Endothelial cell of umbilical vein (primary cell): ENCODE results near the gene TBCD. TPM values are rescaled to one million over a fixed set of nuclear protein-coding genes. Genes with fewer than 3 reads are reported as not detected.

Source experiments
- BruUV-seq: library from RNA; stranded (reverse); fragments of 400-500 nt; replicated peaks from 2 replicates; lab custom pipeline; 2021; lab: Mats Ljungman, UMichigan
- CTCF ChIA-PET: fragments of 300-600, 350-600 bp; sonication (Branson Sonifier 250); formaldehyde crosslinking; loops from one replicate; lab custom pipeline; 2021; ENCODE audit warnings: antibody characterized with exemption, inconsistent platforms; lab: Charles Lee
- POLR2A ChIA-PET: fragments of 300-600, 350-600 bp; sonication (Branson Sonifier 250); formaldehyde crosslinking; loops from one replicate; lab custom pipeline; 2021; ENCODE audit warnings: antibody characterized with exemption, inconsistent platforms; lab: Charles Lee
- DNase-seq: peaks from one replicate; pipeline ENCODE4 v3.0.0-alpha.2; 2011; ENCODE audit warnings: low read depth, low spot score
- FAIRE-seq: peaks from 2 replicates; lab custom pipeline; 2011; peaks lifted over from hg19 to GRCh38; lab: Jason Lieb, UNC
- H2AFZ ChIP-seq: 2 replicates; pipeline ENCODE4 v1.6.0; 2012; ENCODE audit warnings: low read depth, low read length, control low read depth, inconsistent platforms
- H3K27ac ChIP-seq: 2 replicates; pipeline ENCODE4 v1.5.1; 2011; ENCODE audit warnings: low read depth, mild to moderate bottlenecking, control low read depth, low read length, moderate library complexity; ENCODE audit not compliant: insufficient read depth
- H3K27me3 ChIP-seq, 2 experiments: 2 replicates each; pipeline versions ENCODE4 v1.6.0 to v1.6.1; 2011; ENCODE audit warnings: low read length in 2 of 2, mixed read lengths in 1 of 2; ENCODE audit not compliant: control insufficient read depth in 2 of 2, insufficient read depth in 2 of 2
- H3K36me3 ChIP-seq, 2 experiments: 2 replicates in 1 of 2; 3 replicates in 1 of 2; pipeline ENCODE4 v1.5.1; 2011; ENCODE audit warnings: low read length in 2 of 2, mild to moderate bottlenecking in 1 of 2, moderate library complexity in 1 of 2; ENCODE audit not compliant: control insufficient read depth in 2 of 2, insufficient read depth in 2 of 2; ENCODE audit errors: extremely low read depth in 1 of 2
- H3K4me1 ChIP-seq: 3 replicates; pipeline ENCODE4 v1.5.1; 2011; ENCODE audit warnings: mild to moderate bottlenecking, low read length; ENCODE audit not compliant: control insufficient read depth, insufficient read depth; ENCODE audit errors: extremely low read depth
- H3K4me2 ChIP-seq: 2 replicates; pipeline ENCODE4 v1.6.1; 2011; ENCODE audit warnings: low read length, control low read depth, mixed read lengths; ENCODE audit not compliant: insufficient read depth
- H3K4me3 ChIP-seq, 3 experiments: fragments of 200-600 bp in 1 of 3; sonication (generic), shearing (Covaris generic) in 1 of 3; replicated peaks in 1 of 3; 2 replicates each; pipeline ENCODE4 v1.5.1; 2011 to 2016; ENCODE audit warnings: control low read depth in 3 of 3, low read length in 3 of 3, mild to moderate bottlenecking in 2 of 3, inconsistent platforms in 1 of 3, low read depth in 1 of 3, moderate library complexity in 1 of 3; ENCODE audit not compliant: insufficient read depth in 1 of 3
- H3K79me2 ChIP-seq: 2 replicates; pipeline ENCODE4 v1.6.0; 2012; ENCODE audit warnings: low read length, inconsistent platforms; ENCODE audit not compliant: control insufficient read depth, insufficient read depth
- H3K9ac ChIP-seq: replicated peaks from 2 replicates; pipeline ENCODE3; 2011; ENCODE audit warnings: low read length, control low read depth; ENCODE audit not compliant: insufficient read depth; ENCODE audit errors: extremely low read depth
- H3K9me1 ChIP-seq: replicated peaks from 3 replicates; pipeline ENCODE4 v1.6.0; 2011; ENCODE audit warnings: mild to moderate bottlenecking, low read length; ENCODE audit not compliant: control insufficient read depth, insufficient read depth; ENCODE audit errors: extremely low read depth
- H3K9me3 ChIP-seq: replicated peaks from 2 replicates; pipeline ENCODE4 v1.5.1; 2012; ENCODE audit warnings: low read length, inconsistent platforms; ENCODE audit not compliant: control insufficient read depth, insufficient read depth
- H4K20me1 ChIP-seq: replicated peaks from 2 replicates; pipeline ENCODE3; 2011; ENCODE audit warnings: mild to moderate bottlenecking, low read length; ENCODE audit not compliant: control insufficient read depth, insufficient read depth; ENCODE audit errors: extremely low read depth
- CTCF ChIP-seq, 2 donors: IDR thresholded peaks; 1 replicate in 1 of 2; 2 replicates in 1 of 2; pipeline ENCODE4 v1.5.1; 2011; ENCODE audit warnings: low read length in 2 of 2, mild to moderate bottlenecking in 2 of 2, moderate library complexity in 2 of 2, control low read depth in 1 of 2, inconsistent platforms in 1 of 2, low read depth in 1 of 2; ENCODE audit not compliant: insufficient read depth in 1 of 2; ENCODE audit errors: extremely low read depth in 1 of 2
- EZH2 ChIP-seq: IDR thresholded peaks from 2 replicates; pipeline ENCODE4 v1.6.1; 2012; ENCODE audit warnings: borderline replicate concordance, low read depth, mild to moderate bottlenecking, moderate library complexity, low read length, inconsistent platforms; ENCODE audit not compliant: severe bottlenecking
- FOS ChIP-seq: IDR thresholded peaks from 2 replicates; pipeline ENCODE4 v1.6.1; 2011; ENCODE audit warnings: mild to moderate bottlenecking, low read length, moderate library complexity, borderline replicate concordance; ENCODE audit not compliant: insufficient read depth
- GATA2 ChIP-seq: IDR thresholded peaks from 2 replicates; pipeline ENCODE4 v1.7.0; 2011; ENCODE audit warnings: low read depth, mild to moderate bottlenecking, moderate library complexity, mixed read lengths, low read length; ENCODE audit not compliant: insufficient read length, insufficient read depth
- JUN ChIP-seq: IDR thresholded peaks from 2 replicates; pipeline ENCODE4 v1.6.1; 2011; ENCODE audit warnings: borderline replicate concordance, low read depth; ENCODE audit not compliant: insufficient read length, insufficient read depth
- MAX ChIP-seq: IDR thresholded peaks from 2 replicates; pipeline ENCODE4 v1.6.1; 2011; ENCODE audit not compliant: insufficient read depth, insufficient read length
- MYC ChIP-seq: IDR thresholded peaks from one replicate; pipeline ENCODE4 v1.6.1; 2011; ENCODE audit warnings: mild to moderate bottlenecking, low read depth, low read length
- POLR2A ChIP-seq: IDR thresholded peaks from 2 replicates; pipeline ENCODE4 v1.6.1; 2012; ENCODE audit warnings: low read depth, mild to moderate bottlenecking, control low read depth, low read length
- POLR2AphosphoS5 ChIP-seq: IDR thresholded peaks from 2 replicates; pipeline ENCODE4 v1.6.1; 2012; ENCODE audit warnings: low read depth, mild to moderate bottlenecking, control low read depth, low read length, moderate library complexity; ENCODE audit not compliant: insufficient read depth
- dilution Hi-C: fragments of 300-500 bp; cut with MboI; formaldehyde crosslinking; loops from one replicate; pipeline ENCODE4 v1.15.0; 2019; ENCODE audit warnings: low sequenced_read_pairs; ENCODE audit not compliant: extremely low pct_ligation_motif_present
- intact Hi-C: fragments of 100-400 bp; cut with micrococcal nuclease; formaldehyde crosslinking; loops from one replicate; pipeline ENCODE4 v1.10.0; 2022
- polyA plus RNA-seq, 4 experiments: library from polyadenylated mRNA; depleted of rRNA in 3 of 4; stranded (reverse) in 3 of 4; unstranded in 1 of 4; fragments of >200 nt; gene quantifications; 2 replicates each; pipeline versions ENCODE4 v1.2.1 to v1.2.3, GENCODE V29; 2011 to 2012; ENCODE audit warnings: missing spikeins in 1 of 4
- total RNA-seq: library from RNA; stranded (reverse); gene quantifications from 2 replicates; pipeline ENCODE4 v1.2.3, GENCODE V29; 2021

TBCD gene
- total and polyA plus RNA-seq, 2 donors (not counting 3 experiments of a cell fraction or from before 2014, with no cell fraction given): 121 to 145 TPM

GRCh38 chr17:82867763-82868325 lies 116.0 kb downstream of the TBCD start:
- peaks cover 3 to 13% of the 10 kb centered on the region in 2 experiments for H3K36me3 ChIP-seq
- H3K9me1 ChIP-seq: no peaks in the 10 kb centered on the region
- DNase-seq (no peak), FAIRE-seq (no peak)
- no peaks in the 10 kb centered on the region for H3K9me3 ChIP-seq
- peak overlapping the region; percentile 39 for H3K27ac ChIP-seq
- BruUV-seq: no TSS peak
- no peaks in the 10 kb centered on the region for H3K27me3 ChIP-seq
- H3K79me2 ChIP-seq: peaks cover 47% of the 10 kb centered on the region
- no peak overlapping the region for H3K9ac ChIP-seq
- no peak overlapping the region for H2AFZ ChIP-seq
- dilution Hi-C loops: no loop called here
- intact Hi-C loops: no loop called here
- ChIA-PET POLR2A (no interaction called here), CTCF (no interaction called here)
- H3K4me3 ChIP-seq: no peak overlapping the region
- H4K20me1 ChIP-seq: no peaks in the 10 kb centered on the region
- H3K4me1 ChIP-seq: peaks cover 27% of the 10 kb centered on the region
- no peak overlapping the region for H3K4me2 ChIP-seq
- TF ChIP-seq CTCF (IDR thresholded peaks at IDR 0.05; ENCODE audit: extremely low read depth in 1 of 2, insufficient read depth in 1 of 2, low read depth in 1 of 2, low read length in 2 of 2) (no peak), FOS (no peak), GATA2 (no peak), MAX (no peak), POLR2A (no peak), JUN (no peak), EZH2 (no peak), MYC (no peak), POLR2AphosphoS5 (no peak)
